H9 (cell line): ENCODE results near the gene OR52B6. TPM values are rescaled to one million over a fixed set of nuclear protein-coding genes. Genes with fewer than 3 reads are reported as not detected.

Source experiments
- DNase-seq: peaks from one replicate; pipeline ENCODE4 v3.0.0-alpha.2; 2017
- H2AFZ ChIP-seq: one replicate; pipeline ENCODE4 v1.6.1; 2013; ENCODE audit warnings: mild to moderate bottlenecking, low read length, control low read depth, moderate library complexity
- H2AK5ac ChIP-seq: 2 replicates; pipeline ENCODE4 v1.6.1; 2013; ENCODE audit warnings: low read length, control low read depth, mixed read lengths; ENCODE audit not compliant: insufficient read length
- H2BK120ac ChIP-seq: one replicate; pipeline ENCODE4 v1.6.1; 2013; ENCODE audit warnings: low read depth, mild to moderate bottlenecking, low read length, control low read depth, inconsistent platforms; ENCODE audit not compliant: poor library complexity, severe bottlenecking
- H2BK12ac ChIP-seq: 2 replicates; pipeline ENCODE4 v1.6.1; 2013; ENCODE audit warnings: low read length, control low read depth, mixed read lengths, low read depth; ENCODE audit not compliant: insufficient read length
- H2BK15ac ChIP-seq: 2 replicates; pipeline ENCODE4 v1.6.1; 2013; ENCODE audit warnings: low read depth, low read length, control low read depth
- H2BK20ac ChIP-seq: one replicate; pipeline ENCODE4 v1.6.1; 2013; ENCODE audit warnings: low read depth, mild to moderate bottlenecking, low read length, control low read depth, inconsistent platforms; ENCODE audit not compliant: poor library complexity, severe bottlenecking
- H2BK5ac ChIP-seq: 2 replicates; pipeline ENCODE4 v1.6.1; 2013; ENCODE audit warnings: low read length, control low read depth, mixed read lengths; ENCODE audit not compliant: insufficient read length
- H3K14ac ChIP-seq: 2 replicates; pipeline ENCODE4 v1.6.1; 2013; ENCODE audit warnings: low read length, control low read depth; ENCODE audit not compliant: insufficient read depth
- H3K18ac ChIP-seq: 2 replicates; pipeline ENCODE4 v1.6.1; 2013; ENCODE audit warnings: low read depth, mild to moderate bottlenecking, mixed read lengths, low read length, control low read depth; ENCODE audit not compliant: insufficient read length
- H3K23ac ChIP-seq: 2 replicates; pipeline ENCODE4 v1.6.1; 2013; ENCODE audit warnings: low read length, control low read depth, mixed read lengths, low read depth; ENCODE audit not compliant: insufficient read length
- H3K23me2 ChIP-seq: 2 replicates; pipeline ENCODE4 v1.6.1; 2013; ENCODE audit warnings: low read depth, mild to moderate bottlenecking, mixed read lengths, low read length, control low read depth; ENCODE audit not compliant: insufficient read length, poor library complexity, severe bottlenecking
- H3K27ac ChIP-seq: 2 replicates; pipeline ENCODE4 v1.5.1; 2013; ENCODE audit warnings: low read length, control low read depth, mixed read lengths, low read depth; ENCODE audit not compliant: insufficient read length
- H3K27me3 ChIP-seq: 2 replicates; pipeline ENCODE4 v1.6.1; 2013; ENCODE audit warnings: low read length, control low read depth, inconsistent platforms; ENCODE audit not compliant: insufficient read depth
- H3K4ac ChIP-seq: 2 replicates; pipeline ENCODE4 v1.6.1; 2013; ENCODE audit warnings: low read depth, mild to moderate bottlenecking, control low read depth, inconsistent platforms, low read length, moderate library complexity
- H3K4me1 ChIP-seq: 2 replicates; pipeline ENCODE4 v1.6.1; 2013; ENCODE audit warnings: low read length, control low read depth, inconsistent platforms; ENCODE audit not compliant: insufficient read depth
- H3K4me2 ChIP-seq: 2 replicates; pipeline ENCODE4 v1.6.1; 2013; ENCODE audit warnings: low read length, control low read depth, mixed read lengths; ENCODE audit not compliant: insufficient read length, insufficient read depth
- H3K56ac ChIP-seq: 2 replicates; pipeline ENCODE4 v1.6.1; 2013; ENCODE audit warnings: low read depth, mild to moderate bottlenecking, mixed read lengths, low read length, control low read depth; ENCODE audit not compliant: insufficient read length
- H3K79me1 ChIP-seq: 2 replicates; pipeline ENCODE4 v1.6.1; 2013; ENCODE audit warnings: low read depth, mild to moderate bottlenecking, moderate library complexity, low read length, control low read depth, inconsistent platforms; ENCODE audit not compliant: insufficient read depth, poor library complexity, severe bottlenecking
- H3K79me2 ChIP-seq: 2 replicates; pipeline ENCODE4 v1.6.1; 2013; ENCODE audit warnings: low read length, control low read depth, inconsistent platforms; ENCODE audit not compliant: insufficient read depth
- H3K9ac ChIP-seq: 2 replicates; pipeline ENCODE4 v1.6.1; 2013; ENCODE audit warnings: low read length, control low read depth, mixed read lengths; ENCODE audit not compliant: insufficient read length; ENCODE audit errors: extremely low read depth
- H3K9me3 ChIP-seq: one replicate; pipeline ENCODE4 v1.6.1; 2013; ENCODE audit warnings: low read depth, low read length, inconsistent platforms; ENCODE audit not compliant: control insufficient read depth
- H3T11ph ChIP-seq: one replicate; pipeline ENCODE4 v1.6.1; 2013; ENCODE audit warnings: mild to moderate bottlenecking, low read length, control low read depth, inconsistent platforms
- H4K20me1 ChIP-seq: one replicate; pipeline ENCODE4 v1.6.1; 2013; ENCODE audit not compliant: control insufficient read depth, insufficient read length, insufficient read depth
- H4K5ac ChIP-seq: 2 replicates; pipeline ENCODE4 v1.6.1; 2013; ENCODE audit warnings: low read depth, mild to moderate bottlenecking, mixed read lengths, low read length, control low read depth; ENCODE audit not compliant: insufficient read length
- H4K8ac ChIP-seq: replicated peaks from 2 replicates; pipeline ENCODE4 v1.6.1; 2013; ENCODE audit warnings: low read length, control low read depth, mixed read lengths, low read depth; ENCODE audit not compliant: insufficient read length
- H4K91ac ChIP-seq: 2 replicates; pipeline ENCODE4 v1.6.1; 2013; ENCODE audit warnings: low read depth, mild to moderate bottlenecking, moderate library complexity, mixed read lengths, low read length, control low read depth; ENCODE audit not compliant: insufficient read length
- H3K27ac Mint-ChIP-seq, 3 experiments: 2 replicates in 2 of 3; 3 replicates in 1 of 3; pipeline ENCODE4 v1.8.0; 2020 to 2021; ENCODE audit warnings: mixed read lengths in 3 of 3, mild to moderate bottlenecking in 1 of 3, moderate library complexity in 1 of 3
- H3K27me3 Mint-ChIP-seq: 2 replicates; pipeline ENCODE4 v1.8.0; 2021; ENCODE audit warnings: low read depth, mild to moderate bottlenecking, moderate library complexity, mixed read lengths
- H3K36me3 Mint-ChIP-seq, 3 experiments: 2 replicates in 2 of 3; 3 replicates in 1 of 3; pipeline ENCODE4 v1.8.0; 2020 to 2021; ENCODE audit warnings: low read depth in 3 of 3, mixed read lengths in 3 of 3; ENCODE audit not compliant: insufficient read depth in 1 of 3
- H3K4me1 Mint-ChIP-seq, 2 experiments: 2 replicates each; pipeline ENCODE4 v1.8.0; 2020; ENCODE audit warnings: mixed read lengths in 2 of 2
- H3K4me3 Mint-ChIP-seq, 2 experiments: 2 replicates in 1 of 2; 3 replicates in 1 of 2; pipeline ENCODE4 v1.8.0; 2020 to 2021; ENCODE audit warnings: mild to moderate bottlenecking in 2 of 2, mixed read lengths in 2 of 2, moderate library complexity in 1 of 2
- H3K9me3 Mint-ChIP-seq, 2 experiments: 2 replicates in 1 of 2; 3 replicates in 1 of 2; pipeline ENCODE4 v1.8.0; 2020; ENCODE audit warnings: mild to moderate bottlenecking in 2 of 2, mixed read lengths in 2 of 2, moderate library complexity in 1 of 2
- CTCF ChIP-seq: fragments of 200-600 bp; sonication (generic); conservative IDR thresholded peaks from 3 replicates; pipeline ENCODE4 v1.8.0; 2021; ENCODE audit warnings: antibody characterized with exemption, mild to moderate bottlenecking
- WGBS: extraction: QIAGEN DNeasy Blood & Tissue Kit; methylation state at CpG from one replicate; pipeline ENCODE4 v1.1.7; 2013; ENCODE audit warnings: missing lambda C conversion rate, low lambda C conversion rate, mixed read lengths; ENCODE audit not compliant: insufficient read length; ENCODE audit errors: extremely low coverage; 5-methylcytosine and 5-hydroxymethylcytosine counted together
- long read RNA-seq: library from polyadenylated mRNA; unstranded; transcript quantifications from one replicate; pipeline ENCODE4 v2.0.0, GENCODE V29; 2020
- total RNA-seq: library from RNA; stranded (reverse); gene quantifications from 2 replicates; pipeline ENCODE4 v1.2.1, GENCODE V29; 2021

OR52B6 gene
- not detected in 2 replicates for total RNA-seq
- long read RNA-seq = 0 reads

GRCh38 chr11:5580577-5580976, at the start of gene OR52B6:
Gene OR52B6 (plus strand): TSS chr11:5580877. CDS start chr11:5580877, 0 bp downstream.
- H3K56ac ChIP-seq = no peak within 1 kb of the TSS
- no peaks in the 10 kb centered on the region for H3K4me1 ChIP-seq
- H4K8ac ChIP-seq = no peak within 1 kb of the TSS
- TF ChIP-seq CTCF = no peak
- no peak within 1 kb of the TSS for H3K27ac Mint-ChIP-seq
- no peak within 1 kb of the TSS for H3K4ac ChIP-seq
- no peak within 1 kb of the TSS for H2BK15ac ChIP-seq
- H3K4me2 ChIP-seq = no peak within 1 kb of the TSS
- H4K5ac ChIP-seq = no peak within 1 kb of the TSS
- H2AFZ ChIP-seq = no peak within 1 kb of the TSS
- no peak within 1 kb of the TSS for H2AK5ac ChIP-seq
- no peak within 1 kb of the TSS for H3K4me3 Mint-ChIP-seq
- H2BK12ac ChIP-seq = no peak within 1 kb of the TSS
- no peaks in the 10 kb centered on the region for H3K9me3 ChIP-seq
- no peaks in the 10 kb centered on the region; a peak in 1 of 5 replicates for H3K9me3 Mint-ChIP-seq
- H3K4me1 Mint-ChIP-seq = no peaks in the 10 kb centered on the region
- no peak within 1 kb of the TSS for H3K18ac ChIP-seq
- no peaks in the 10 kb centered on the region for H3K36me3 Mint-ChIP-seq
- no peak within 1 kb of the TSS for H4K91ac ChIP-seq
- H4K20me1 ChIP-seq = no peaks in the 10 kb centered on the region
- H2BK5ac ChIP-seq = no peak within 1 kb of the TSS
- no peak for DNase-seq
- H3K79me1 ChIP-seq = no peaks in the 10 kb centered on the region
- no peak within 1 kb of the TSS for H3T11ph ChIP-seq
- H3K27me3 ChIP-seq = no peaks in the 10 kb centered on the region
- WGBS = no CpG with 5 or more reads among the region's 8 CpGs
- no peak within 1 kb of the TSS for H3K14ac ChIP-seq
- H3K27me3 Mint-ChIP-seq = no peaks in the 10 kb centered on the region
- no peak within 1 kb of the TSS for H2BK20ac ChIP-seq
- H2BK120ac ChIP-seq = no peak within 1 kb of the TSS
- no peaks in the 10 kb centered on the region for H3K23me2 ChIP-seq
- H3K9ac ChIP-seq = no peak within 1 kb of the TSS
- no peak within 1 kb of the TSS for H3K23ac ChIP-seq
- H3K27ac ChIP-seq = no peak within 1 kb of the TSS
- no peaks in the 10 kb centered on the region for H3K79me2 ChIP-seq
